Measurements from ENCODE around the gene SMOC2.

Gene SMOC2

GRCh38 chr6:168410035-168410434 lies 30.9 kb upstream of the SMOC2 start:
- Mint-ChIP-seq H3K27me3 (ENCODE audit: low read depth, poor library complexity) (peaks cover 7% of the 10 kb centered on the region), H3K4me1 (peaks cover 26% of the 10 kb centered on the region), H3K27ac (no peak overlapping the region), H3K4me3 (no peak overlapping the region), H3K36me3 (ENCODE audit: low read depth) (no peaks in the 10 kb centered on the region), H3K9me3 (no peaks in the 10 kb centered on the region)
- TF ChIP-seq, protein P1, sequence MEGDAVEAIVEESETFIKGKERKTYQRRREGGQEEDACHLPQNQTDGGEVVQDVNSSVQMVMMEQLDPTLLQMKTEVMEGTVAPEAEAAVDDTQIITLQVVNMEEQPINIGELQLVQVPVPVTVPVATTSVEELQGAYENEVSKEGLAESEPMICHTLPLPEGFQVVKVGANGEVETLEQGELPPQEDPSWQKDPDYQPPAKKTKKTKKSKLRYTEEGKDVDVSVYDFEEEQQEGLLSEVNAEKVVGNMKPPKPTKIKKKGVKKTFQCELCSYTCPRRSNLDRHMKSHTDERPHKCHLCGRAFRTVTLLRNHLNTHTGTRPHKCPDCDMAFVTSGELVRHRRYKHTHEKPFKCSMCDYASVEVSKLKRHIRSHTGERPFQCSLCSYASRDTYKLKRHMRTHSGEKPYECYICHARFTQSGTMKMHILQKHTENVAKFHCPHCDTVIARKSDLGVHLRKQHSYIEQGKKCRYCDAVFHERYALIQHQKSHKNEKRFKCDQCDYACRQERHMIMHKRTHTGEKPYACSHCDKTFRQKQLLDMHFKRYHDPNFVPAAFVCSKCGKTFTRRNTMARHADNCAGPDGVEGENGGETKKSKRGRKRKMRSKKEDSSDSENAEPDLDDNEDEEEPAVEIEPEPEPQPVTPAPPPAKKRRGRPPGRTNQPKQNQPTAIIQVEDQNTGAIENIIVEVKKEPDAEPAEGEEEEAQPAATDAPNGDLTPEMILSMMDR (IDR thresholded peaks at IDR 0.05) = no peak
- DNase-seq = no peak

GRCh38 chr6:168410554-168411011 lies 30.4 kb upstream of the SMOC2 start:
- TF ChIP-seq, protein P1 (IDR thresholded peaks at IDR 0.05) = no peak
- DNase-seq = no peak
- no peaks in the 10 kb centered on the region for H3K9me3 Mint-ChIP-seq
- H3K36me3 Mint-ChIP-seq (ENCODE audit: low read depth) = no peaks in the 10 kb centered on the region
- H3K27me3 Mint-ChIP-seq (ENCODE audit: low read depth, poor library complexity) = peaks cover 4% of the 10 kb centered on the region
- no peak overlapping the region for H3K4me3 Mint-ChIP-seq
- H3K27ac Mint-ChIP-seq = no peak overlapping the region
- H3K4me1 Mint-ChIP-seq = peaks cover 30% of the 10 kb centered on the region

- Mint-ChIP-seq H3K36me3 (ENCODE audit: low read depth) (no peaks in the 10 kb centered on the region), H3K9me3 (no peaks in the 10 kb centered on the region), H3K27ac (no peak overlapping the region), H3K4me1 (peaks cover 30% of the 10 kb centered on the region), H3K4me3 (no peak overlapping the region), H3K27me3 (ENCODE audit: low read depth, poor library complexity) (peaks cover 3% of the 10 kb centered on the region)
- TF ChIP-seq, protein P1 (IDR thresholded peaks at IDR 0.05) = no peak
- DNase-seq = no peak
Measured at GRCh38 chr6:168411130-168411529, 29.9 kb upstream of the SMOC2 start.

GRCh38 chr6:168411793-168412192 lies 29.2 kb upstream of the SMOC2 start:
- Mint-ChIP-seq H3K4me3 (no peak overlapping the region), H3K27me3 (ENCODE audit: low read depth, poor library complexity) (peaks cover 3% of the 10 kb centered on the region), H3K4me1 (peaks cover 35% of the 10 kb centered on the region), H3K36me3 (ENCODE audit: low read depth) (no peaks in the 10 kb centered on the region), H3K9me3 (no peaks in the 10 kb centered on the region), H3K27ac (no peak overlapping the region)
- TF ChIP-seq, protein P1 (IDR thresholded peaks at IDR 0.05) = no peak
- DNase-seq = no peak

GRCh38 chr6:168412456-168412855 lies 28.5 kb upstream of the SMOC2 start:
- TF ChIP-seq, protein P1 (IDR thresholded peaks at IDR 0.05) = no peak
- Mint-ChIP-seq H3K9me3 (no peaks in the 10 kb centered on the region), H3K27ac (no peak overlapping the region), H3K36me3 (ENCODE audit: low read depth) (no peaks in the 10 kb centered on the region), H3K27me3 (ENCODE audit: low read depth, poor library complexity) (peaks cover 3% of the 10 kb centered on the region), H3K4me1 (peaks cover 42% of the 10 kb centered on the region), H3K4me3 (no peak overlapping the region)
- DNase-seq = no peak

GRCh38 chr6:168413018-168413720 lies 27.8 kb upstream of the SMOC2 start:
- Mint-ChIP-seq H3K27ac (no peak overlapping the region), H3K27me3 (ENCODE audit: low read depth, poor library complexity) (peaks cover 3% of the 10 kb centered on the region), H3K4me1 (peaks cover 44% of the 10 kb centered on the region), H3K9me3 (no peaks in the 10 kb centered on the region), H3K4me3 (no peak overlapping the region), H3K36me3 (ENCODE audit: low read depth) (no peaks in the 10 kb centered on the region)
- no peak for DNase-seq
- TF ChIP-seq, protein P1 (IDR thresholded peaks at IDR 0.05) = no peak

Data from nephron progenitor cell (in vitro differentiated cells).